Neutrophil (primary cell): ENCODE data around the gene SP4.

ENCODE experiments used
- H3K27ac ChIP-seq: fragments of 200-600 bp; sonication (generic); 2 replicates; pipeline ENCODE4 v1.5.1; 2016; ENCODE audit warnings: mild to moderate bottlenecking, moderate library complexity
- H3K27me3 ChIP-seq: fragments of 200-600 bp; sonication (generic); 2 replicates; pipeline ENCODE4 v1.6.0; 2016; ENCODE audit warnings: mild to moderate bottlenecking
- H3K36me3 ChIP-seq: fragments of 200-600 bp; sonication (generic); 2 replicates; pipeline ENCODE4 v1.5.1; 2017
- H3K4me1 ChIP-seq, 2 experiments: fragments of 200-600 bp in 1 of 2; sonication (generic) in 1 of 2; 1 replicate in 1 of 2; 2 replicates in 1 of 2; pipeline versions ENCODE4 v1.5.1 to v1.6.1; 2013 to 2016; ENCODE audit warnings: low read depth in 1 of 2, low read length in 1 of 2, mild to moderate bottlenecking in 1 of 2, moderate library complexity in 1 of 2; ENCODE audit not compliant: control insufficient read depth in 1 of 2, insufficient read depth in 1 of 2
- H3K4me3 ChIP-seq, 2 experiments: fragments of 200-600 bp in 1 of 2; sonication (generic) in 1 of 2; 1 replicate in 1 of 2; 2 replicates in 1 of 2; pipeline ENCODE4 v1.5.1; 2013 to 2016; ENCODE audit warnings: low read depth in 1 of 2, low read length in 1 of 2, mild to moderate bottlenecking in 1 of 2, moderate library complexity in 1 of 2
- H3K9me3 ChIP-seq: fragments of 200-600 bp; sonication (generic); 2 replicates; pipeline ENCODE4 v1.5.1; 2016
- TF ChIP-seq, protein P1 (sequence below): fragments of 200-600 bp; sonication (generic); IDR thresholded peaks from 2 replicates; pipeline ENCODE4 v1.5.1; 2016; ENCODE audit warnings: antibody characterized with exemption

Gene SP4

DNA sequence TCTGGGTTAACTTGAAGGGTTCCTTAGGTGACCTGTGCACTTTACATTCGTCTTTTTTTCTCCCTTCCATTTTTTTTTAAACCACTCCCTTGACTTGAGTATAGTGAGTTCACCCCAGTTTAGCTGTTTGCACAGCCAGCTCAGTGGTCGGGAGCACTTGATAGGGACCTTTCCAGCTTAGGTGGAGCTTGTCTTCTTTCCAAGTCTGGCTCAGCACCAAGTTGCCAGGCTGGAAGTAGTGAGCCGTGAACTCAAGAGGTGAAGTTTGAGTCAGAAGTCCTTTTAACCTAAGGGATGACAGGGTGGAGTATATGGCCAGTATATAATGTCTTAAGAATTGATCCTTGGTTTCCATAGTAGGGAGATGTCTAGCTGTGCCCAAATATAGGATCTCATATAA is 122.2 kb downstream of the SP4 start:
- TF ChIP-seq, protein P1, sequence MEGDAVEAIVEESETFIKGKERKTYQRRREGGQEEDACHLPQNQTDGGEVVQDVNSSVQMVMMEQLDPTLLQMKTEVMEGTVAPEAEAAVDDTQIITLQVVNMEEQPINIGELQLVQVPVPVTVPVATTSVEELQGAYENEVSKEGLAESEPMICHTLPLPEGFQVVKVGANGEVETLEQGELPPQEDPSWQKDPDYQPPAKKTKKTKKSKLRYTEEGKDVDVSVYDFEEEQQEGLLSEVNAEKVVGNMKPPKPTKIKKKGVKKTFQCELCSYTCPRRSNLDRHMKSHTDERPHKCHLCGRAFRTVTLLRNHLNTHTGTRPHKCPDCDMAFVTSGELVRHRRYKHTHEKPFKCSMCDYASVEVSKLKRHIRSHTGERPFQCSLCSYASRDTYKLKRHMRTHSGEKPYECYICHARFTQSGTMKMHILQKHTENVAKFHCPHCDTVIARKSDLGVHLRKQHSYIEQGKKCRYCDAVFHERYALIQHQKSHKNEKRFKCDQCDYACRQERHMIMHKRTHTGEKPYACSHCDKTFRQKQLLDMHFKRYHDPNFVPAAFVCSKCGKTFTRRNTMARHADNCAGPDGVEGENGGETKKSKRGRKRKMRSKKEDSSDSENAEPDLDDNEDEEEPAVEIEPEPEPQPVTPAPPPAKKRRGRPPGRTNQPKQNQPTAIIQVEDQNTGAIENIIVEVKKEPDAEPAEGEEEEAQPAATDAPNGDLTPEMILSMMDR = no peak
- Histone ChIP-seq H3K27ac (no peak overlapping the region), H3K9me3 (no peaks in the 10 kb centered on the region), H3K27me3 (peaks cover 25% of the 10 kb centered on the region), H3K4me1 (no peaks in the 10 kb centered on the region), H3K4me3 (no peak overlapping the region), H3K36me3 (no peaks in the 10 kb centered on the region)

DNA sequence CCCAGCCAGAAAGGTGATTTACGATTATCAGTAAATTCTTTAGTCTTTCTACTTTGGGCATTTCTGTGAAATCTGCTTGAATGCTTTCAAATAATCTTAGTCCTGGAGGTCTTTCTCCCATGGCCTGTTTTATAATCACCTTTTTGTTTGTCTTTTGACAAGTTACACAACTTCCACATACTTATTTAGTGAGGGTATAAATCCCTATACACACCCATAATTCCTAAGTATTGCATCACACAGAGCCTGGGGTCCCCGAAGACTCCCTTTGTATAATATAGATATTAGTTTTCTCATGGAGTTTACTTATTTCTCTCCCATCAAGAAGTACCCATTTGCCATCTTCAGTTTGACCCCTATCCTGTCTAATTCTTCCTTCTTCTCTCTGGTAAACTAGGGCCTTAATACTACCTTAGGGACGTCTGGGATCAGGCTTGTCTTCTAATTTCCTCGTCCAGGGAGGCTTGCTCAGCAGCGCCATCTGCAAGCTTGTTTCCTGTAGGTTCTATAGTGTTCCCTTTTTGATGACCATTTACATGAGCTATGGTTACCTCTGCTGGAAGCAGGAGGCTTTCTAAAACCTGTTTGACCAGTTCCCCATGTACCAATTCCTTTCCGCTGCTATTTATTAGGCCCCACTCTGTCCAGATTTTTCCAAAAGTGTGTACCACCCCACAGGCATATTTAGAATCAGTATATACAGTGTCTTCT is 123.1 kb downstream of the SP4 start:
- no peaks in the 10 kb centered on the region for H3K4me1 ChIP-seq
- TF ChIP-seq, protein P1 = no peak
- no peak overlapping the region for H3K27ac ChIP-seq
- peaks cover 16% of the 10 kb centered on the region for H3K27me3 ChIP-seq
- no peak overlapping the region for H3K4me3 ChIP-seq
- H3K9me3 ChIP-seq = no peaks in the 10 kb centered on the region
- H3K36me3 ChIP-seq = no peaks in the 10 kb centered on the region

DNA sequence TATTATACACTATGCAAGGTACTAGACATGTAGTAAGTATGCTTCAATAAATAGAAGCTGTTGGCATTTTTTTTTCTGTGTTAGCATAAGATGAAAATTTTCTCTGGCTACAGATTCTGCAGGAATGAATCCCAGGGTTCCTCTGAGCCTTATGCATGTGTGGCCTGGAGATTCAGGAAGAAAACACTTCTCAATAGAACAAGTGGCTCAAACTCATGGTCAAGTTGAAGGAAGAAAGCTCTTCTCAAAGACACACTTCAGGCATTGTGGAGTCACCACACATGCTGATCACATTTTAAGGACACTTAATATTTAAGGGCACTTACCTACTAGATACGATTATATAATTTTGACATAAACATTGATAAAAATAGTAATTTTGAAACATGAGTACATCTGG is 134.5 kb downstream of the SP4 start:
- Histone ChIP-seq H3K27ac (no peak overlapping the region), H3K36me3 (no peaks in the 10 kb centered on the region), H3K4me3 (no peak overlapping the region), H3K4me1 (no peaks in the 10 kb centered on the region), H3K27me3 (no peaks in the 10 kb centered on the region), H3K9me3 (no peaks in the 10 kb centered on the region)
- TF ChIP-seq, protein P1 = no peak
